Measurements from ENCODE around the gene ICAM1. TPM values are rescaled to one million over a fixed set of nuclear protein-coding genes. Genes with fewer than 3 reads are reported as not detected.

ICAM1 gene
- total and polyA plus RNA-seq, 2 of the 13 experiments (the other 11 are each of a cell fraction or from before 2014, with no cell fraction given): 37.9 to 98.4 TPM

- TF ChIP-seq ZNF407 (CRISPR knock-in tag; IDR thresholded peaks at IDR 0.05; ENCODE audit: not compliant biosample characterization) (no peak), ZNF572 (CRISPR knock-in tag; IDR thresholded peaks at IDR 0.05) (peak; percentile 94), XBP1 (CRISPR knock-in tag; IDR thresholded peaks at IDR 0.05) (no peak), IRX3 (CRISPR knock-in tag; IDR thresholded peaks at IDR 0.05; ENCODE audit: borderline replicate concordance, low read depth) (peak; percentile 77; the same call in 1 of the 2 replicates), ZNF253 (CRISPR knock-in tag; IDR thresholded peaks at IDR 0.05; ENCODE audit: borderline replicate concordance) (peak; percentile 82; the same call in 1 of the 2 replicates), GATAD2A (CRISPR knock-in tag; IDR thresholded peaks at IDR 0.05) (peak; percentile 65), HOXA7 (CRISPR knock-in tag; IDR thresholded peaks at IDR 0.05) (no peak), ZNF770 (CRISPR knock-in tag; IDR thresholded peaks at IDR 0.05) (peak; percentile 88), RBFOX2 (IDR thresholded peaks at IDR 0.05; ENCODE audit: low read depth, low read length) (peak; percentile 93), BRF2 (CRISPR knock-in tag; IDR thresholded peaks at IDR 0.05) (0 out of 2 replicates have a peak, but pooled peaks have one; percentile 68), CCAR2 (optimal IDR thresholded peaks at IDR 0.05; ENCODE audit: low read depth, low read length) (no peak), TBX3 (IDR thresholded peaks at IDR 0.05; ENCODE audit: borderline replicate concordance) (peak; percentile 39; the same call in 1 of the 2 replicates), CEBPZ (IDR thresholded peaks at IDR 0.05; ENCODE audit: low read length) (no peak)
Measured at GRCh38 chr19:10270616-10271394, at the start of gene ICAM1 (continued).

Data from HepG2 (cell line).